Mucosa of gallbladder (tissue), 1 donor: Measurements from ENCODE around the gene AFF3. TPM values are rescaled to one million over a fixed set of nuclear protein-coding genes. Genes with fewer than 3 reads are reported as not detected.

ENCODE experiments used
- DNase-seq: peaks from one replicate; pipeline ENCODE4 v3.0.0-alpha.2; 2020; ENCODE audit warnings: low spot score
- total RNA-seq: library from RNA; stranded (reverse); gene quantifications from one replicate; pipeline ENCODE4 v1.2.1, GENCODE V29; 2021
- donor health status: DM: no; HTN: no; CAD: no.

AFF3 gene
- total RNA-seq, 1 donor from 2014 or later: 9.1 TPM

GRCh38 chr2:100011272-100011731 is 131.1 kb downstream of the AFF3 start:
- no peak for DNase-seq

- no peak for DNase-seq
Measured at GRCh38 chr2:100010606-100011005, 131.8 kb downstream of the AFF3 start.

- DNase-seq: no peak
Measured at GRCh38 chr2:100009743-100010142, 132.6 kb downstream of the AFF3 start.

GRCh38 chr2:100008956-100009355 is 133.4 kb downstream of the AFF3 start:
- DNase-seq: no peak

GRCh38 chr2:100006516-100006915 is 135.9 kb downstream of the AFF3 start:
- DNase-seq: no peak

GRCh38 chr2:100004959-100005387 is 137.4 kb downstream of the AFF3 start:
- no peak for DNase-seq

GRCh38 chr2:100004348-100004884 is 138.0 kb downstream of the AFF3 start:
- DNase-seq: no peak

- DNase-seq: no peak
Measured at GRCh38 chr2:100002059-100002458, 140.3 kb downstream of the AFF3 start.

GRCh38 chr2:100000915-100001707 is 141.3 kb downstream of the AFF3 start:
- DNase-seq: no peak

- no peak for DNase-seq
Measured at GRCh38 chr2:99998651-99999320, 143.6 kb downstream of the AFF3 start.

GRCh38 chr2:99989905-99990304 is 152.5 kb downstream of the AFF3 start:
- DNase-seq: no peak

GRCh38 chr2:99988599-99988998 is 153.8 kb downstream of the AFF3 start:
- DNase-seq: no peak

- no peak for DNase-seq
Measured at GRCh38 chr2:99987160-99987559, 155.2 kb downstream of the AFF3 start.

GRCh38 chr2:99984799-99985515 is 157.4 kb downstream of the AFF3 start:
- DNase-seq: no peak

GRCh38 chr2:99982744-99983143 is 159.6 kb downstream of the AFF3 start:
- DNase-seq: no peak

GRCh38 chr2:99981840-99982239 is 160.6 kb downstream of the AFF3 start:
- no peak for DNase-seq

- no peak for DNase-seq
Measured at GRCh38 chr2:99980176-99980575, 162.2 kb downstream of the AFF3 start.

- DNase-seq: no peak
Measured at GRCh38 chr2:99977966-99978365, 164.4 kb downstream of the AFF3 start.

- DNase-seq: no peak
Measured at GRCh38 chr2:99975386-99975785, 167.0 kb downstream of the AFF3 start.

GRCh38 chr2:99974682-99975375 is 167.6 kb downstream of the AFF3 start:
- no peak for DNase-seq

GRCh38 chr2:99974275-99974674 is 168.1 kb downstream of the AFF3 start:
- DNase-seq: no peak
